Measurements from ENCODE around the gene FES. TPM values are rescaled to one million over a fixed set of nuclear protein-coding genes. Genes with fewer than 3 reads are reported as not detected.
A peak's percentile ranks its signal among the peaks of the same experiment; 100 is the strongest.

Gene FES
- total and polyA plus RNA-seq, 4 experiments from 2014 or later: 2.3 to 3.0 TPM; not detected in 2

DNA sequence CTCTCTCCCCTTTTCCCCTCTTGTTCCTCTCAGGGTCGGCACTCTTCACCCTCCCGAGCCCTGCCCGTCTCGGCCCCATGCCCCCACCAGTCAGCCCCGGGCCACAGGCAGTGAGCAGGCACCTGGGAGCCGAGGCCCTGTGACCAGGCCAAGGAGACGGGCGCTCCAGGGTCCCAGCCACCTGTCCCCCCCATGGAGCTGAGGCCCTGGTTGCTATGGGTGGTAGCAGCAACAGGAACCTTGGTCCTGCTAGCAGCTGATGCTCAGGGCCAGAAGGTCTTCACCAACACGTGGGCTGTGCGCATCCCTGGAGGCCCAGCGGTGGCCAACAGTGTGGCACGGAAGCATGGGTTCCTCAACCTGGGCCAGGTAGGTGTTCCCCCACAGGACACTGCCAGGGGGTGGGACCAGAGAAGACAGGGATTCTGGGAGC lies 8.7 kb upstream of the FES start:
- Histone ChIP-seq H3K27me3 (ENCODE audit: insufficient read depth, low read length) (no peaks in the 10 kb centered on the region), H3K27ac (ENCODE audit: low read depth, low read length) (no peak overlapping the region), H3K9me3 (ENCODE audit: control insufficient read depth in 1 of 2, low read length in 2 of 2) (no peaks in the 10 kb centered on the region), H3K4me1 (ENCODE audit: insufficient read depth, low read length) (peaks cover 29% of the 10 kb centered on the region), H3K4me3 (ENCODE audit: low read length in 2 of 2) (no peak overlapping the region), H3K36me3 (ENCODE audit: insufficient read depth, low read length) (peaks cover 38% of the 10 kb centered on the region)
- Mint-ChIP-seq H3K27ac (peak overlapping the region in 3 of 7 donors; percentile 17 to 74 (median 22)), H3K4me1 (peaks cover 11 to 31% (median 24%) of the 10 kb centered on the region in 4 donors), H3K4me3 (no peak overlapping the region), H3K36me3 (peaks cover 16 to 50% of the 10 kb centered on the region in 2 donors), H3K27me3 (no peaks in the 10 kb centered on the region), H3K9me3 (no peaks in the 10 kb centered on the region)
- CTCF ChIA-PET (ENCODE audit: partially characterized antibody): interaction anchor here (0.6 to 1.9 kb wide), 2 partner anchors 10 to 207 kb away, joined by 4 to 8 read pairs; no protein-coding TSS in a partner anchor
- DNase-seq: no peak
- POLR2A ChIA-PET (ENCODE audit: partially characterized antibody): no interaction called here
- intact Hi-C loops (cut with micrococcal nuclease): no loop called here

- no peaks in the 10 kb centered on the region for H3K27me3 ChIP-seq (ENCODE audit: insufficient read depth, low read length)
- peaks cover 26% of the 10 kb centered on the region for H3K4me1 ChIP-seq (ENCODE audit: insufficient read depth, low read length)
- peaks cover 16 to 51% of the 10 kb centered on the region in 2 donors for H3K36me3 Mint-ChIP-seq
- intact Hi-C loops (cut with micrococcal nuclease): no loop called here
- H3K27ac ChIP-seq (ENCODE audit: low read depth, low read length): no peak overlapping the region
- peaks cover 43% of the 10 kb centered on the region for H3K36me3 ChIP-seq (ENCODE audit: insufficient read depth, low read length)
- no peak for DNase-seq
- H3K4me3 Mint-ChIP-seq: no peak overlapping the region
- ChIA-PET CTCF (ENCODE audit: partially characterized antibody) (interaction anchor here (0.6 to 1.9 kb wide), 2 partner anchors 10 to 207 kb away, joined by 4 to 8 read pairs; no protein-coding TSS in a partner anchor), POLR2A (ENCODE audit: partially characterized antibody) (no interaction called here)
- H3K9me3 ChIP-seq (ENCODE audit: control insufficient read depth in 1 of 2, low read length in 2 of 2): no peaks in the 10 kb centered on the region
- peak overlapping the region in 1 of 7 donors; percentile 74 for H3K27ac Mint-ChIP-seq
- no peaks in the 10 kb centered on the region for H3K9me3 Mint-ChIP-seq
- peaks cover 9 to 26% (median 20%) of the 10 kb centered on the region in 4 donors for H3K4me1 Mint-ChIP-seq
- no peak overlapping the region for H3K4me3 ChIP-seq (ENCODE audit: low read length in 2 of 2)
- no peaks in the 10 kb centered on the region for H3K27me3 Mint-ChIP-seq
Measured at GRCh38 chr15:90876046-90876445, 8.3 kb upstream of the FES start.

GRCh38 chr15:90876512-90877170 lies 7.7 kb upstream of the FES start:
- Mint-ChIP-seq H3K27me3 (no peaks in the 10 kb centered on the region), H3K4me1 (peaks cover 9 to 25% (median 20%) of the 10 kb centered on the region in 4 donors), H3K27ac (peak overlapping the region in 2 of 7 donors; percentile 56 to 57), H3K36me3 (peaks cover 16 to 53% of the 10 kb centered on the region in 2 donors), H3K9me3 (no peaks in the 10 kb centered on the region), H3K4me3 (no peak overlapping the region)
- Histone ChIP-seq H3K36me3 (ENCODE audit: insufficient read depth, low read length) (peaks cover 44% of the 10 kb centered on the region), H3K27me3 (ENCODE audit: insufficient read depth, low read length) (no peaks in the 10 kb centered on the region), H3K9me3 (ENCODE audit: control insufficient read depth in 1 of 2, low read length in 2 of 2) (no peaks in the 10 kb centered on the region), H3K4me3 (ENCODE audit: low read length in 2 of 2) (no peak overlapping the region), H3K4me1 (ENCODE audit: insufficient read depth, low read length) (peaks cover 26% of the 10 kb centered on the region), H3K27ac (ENCODE audit: low read depth, low read length) (no peak overlapping the region)
- DNase-seq: no peak
- intact Hi-C loops (cut with micrococcal nuclease): no loop called here
- ChIA-PET POLR2A (ENCODE audit: partially characterized antibody) (no interaction called here), CTCF (ENCODE audit: partially characterized antibody) (interaction anchor here (1.9 kb wide), 1 partner anchor 9 kb away, joined by 8 read pairs; no protein-coding TSS in a partner anchor)

- intact Hi-C loops (cut with micrococcal nuclease): no loop called here
- Mint-ChIP-seq H3K36me3 (peaks cover 16 to 54% of the 10 kb centered on the region in 2 donors), H3K9me3 (no peaks in the 10 kb centered on the region), H3K4me3 (no peak overlapping the region), H3K27me3 (no peaks in the 10 kb centered on the region), H3K4me1 (peaks cover 8 to 23% (median 18%) of the 10 kb centered on the region in 4 donors), H3K27ac (peak overlapping the region in 3 of 7 donors; percentile 53 to 65 (median 57))
- Histone ChIP-seq H3K9me3 (ENCODE audit: control insufficient read depth in 1 of 2, low read length in 2 of 2) (no peaks in the 10 kb centered on the region), H3K4me1 (ENCODE audit: insufficient read depth, low read length) (peaks cover 22% of the 10 kb centered on the region), H3K4me3 (ENCODE audit: low read length in 2 of 2) (no peak overlapping the region), H3K27ac (ENCODE audit: low read depth, low read length) (no peak overlapping the region), H3K36me3 (ENCODE audit: insufficient read depth, low read length) (peaks cover 44% of the 10 kb centered on the region), H3K27me3 (ENCODE audit: insufficient read depth, low read length) (no peaks in the 10 kb centered on the region)
- ChIA-PET CTCF (ENCODE audit: partially characterized antibody) (no interaction called here), POLR2A (ENCODE audit: partially characterized antibody) (no interaction called here)
- no peak for DNase-seq
Measured at GRCh38 chr15:90877315-90877714, 7.0 kb upstream of the FES start.

DNA sequence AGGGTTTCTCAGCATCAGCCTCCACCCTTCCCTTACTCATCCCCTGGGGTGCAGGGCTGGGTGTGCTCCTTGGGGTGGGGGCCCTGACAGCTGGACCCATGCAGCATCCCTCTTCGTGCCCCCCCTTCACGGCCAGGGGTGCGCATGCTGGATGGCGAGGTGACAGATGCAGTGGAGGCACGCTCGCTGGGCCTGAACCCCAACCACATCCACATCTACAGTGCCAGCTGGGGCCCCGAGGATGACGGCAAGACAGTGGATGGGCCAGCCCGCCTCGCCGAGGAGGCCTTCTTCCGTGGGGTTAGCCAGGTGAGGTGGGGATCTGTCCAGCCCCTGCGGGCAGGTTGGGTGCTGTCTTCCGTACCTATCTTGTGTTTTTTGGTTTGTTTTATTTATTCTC lies 6.3 kb upstream of the FES start:
- peaks cover 16 to 51% of the 10 kb centered on the region in 2 donors for H3K36me3 Mint-ChIP-seq
- Histone ChIP-seq H3K27me3 (ENCODE audit: insufficient read depth, low read length) (no peaks in the 10 kb centered on the region), H3K9me3 (ENCODE audit: control insufficient read depth in 1 of 2, low read length in 2 of 2) (no peaks in the 10 kb centered on the region), H3K4me1 (ENCODE audit: insufficient read depth, low read length) (peaks cover 15% of the 10 kb centered on the region), H3K27ac (ENCODE audit: low read depth, low read length) (no peak overlapping the region), H3K4me3 (ENCODE audit: low read length in 2 of 2) (no peak overlapping the region), H3K36me3 (ENCODE audit: insufficient read depth, low read length) (peaks cover 44% of the 10 kb centered on the region)
- POLR2A ChIA-PET (ENCODE audit: partially characterized antibody): no interaction called here
- DNase-seq: no peak
- no peaks in the 10 kb centered on the region for H3K9me3 Mint-ChIP-seq
- peaks cover 2 to 16% (median 11%) of the 10 kb centered on the region in 4 donors for H3K4me1 Mint-ChIP-seq
- intact Hi-C loops (cut with micrococcal nuclease): no loop called here
- H3K27ac Mint-ChIP-seq: peak overlapping the region in 3 of 7 donors; percentile 4 to 53 (median 6)
- CTCF ChIA-PET (ENCODE audit: partially characterized antibody): no interaction called here
- H3K4me3 Mint-ChIP-seq: no peak overlapping the region
- no peaks in the 10 kb centered on the region for H3K27me3 Mint-ChIP-seq

- Histone ChIP-seq H3K27me3 (ENCODE audit: insufficient read depth, low read length) (no peaks in the 10 kb centered on the region), H3K4me3 (ENCODE audit: low read length in 2 of 2) (no peak overlapping the region), H3K27ac (ENCODE audit: low read depth, low read length) (no peak overlapping the region), H3K4me1 (ENCODE audit: insufficient read depth, low read length) (peaks cover 9% of the 10 kb centered on the region), H3K36me3 (ENCODE audit: insufficient read depth, low read length) (peaks cover 44% of the 10 kb centered on the region), H3K9me3 (ENCODE audit: control insufficient read depth in 1 of 2, low read length in 2 of 2) (no peaks in the 10 kb centered on the region)
- Mint-ChIP-seq H3K36me3 (peaks cover 16 to 50% of the 10 kb centered on the region in 2 donors), H3K4me3 (no peak overlapping the region), H3K4me1 (peaks cover 2 to 9% (median 6%) of the 10 kb centered on the region in 4 donors), H3K27ac (peak overlapping the region in 3 of 7 donors; percentile 4 to 31 (median 27)), H3K9me3 (no peaks in the 10 kb centered on the region), H3K27me3 (no peaks in the 10 kb centered on the region)
- intact Hi-C loops (cut with micrococcal nuclease): no loop called here
- CTCF ChIA-PET (ENCODE audit: partially characterized antibody): no interaction called here
- no peak for DNase-seq
- POLR2A ChIA-PET (ENCODE audit: partially characterized antibody): no interaction called here
Measured at GRCh38 chr15:90878660-90879059, 5.6 kb upstream of the FES start.

- Mint-ChIP-seq H3K4me1 (peaks cover 0 to 2% (median under 1%) of the 10 kb centered on the region in 4 donors), H3K4me3 (no peak overlapping the region), H3K27ac (peak overlapping the region in 2 of 7 donors; percentile 12 to 57), H3K9me3 (no peaks in the 10 kb centered on the region), H3K36me3 (peaks cover 16 to 50% of the 10 kb centered on the region in 2 donors), H3K27me3 (peaks cover 0 to under 1% of the 10 kb centered on the region in 2 donors)
- no peak for DNase-seq
- Histone ChIP-seq H3K27ac (ENCODE audit: low read depth, low read length) (no peak overlapping the region), H3K4me1 (ENCODE audit: insufficient read depth, low read length) (no peaks in the 10 kb centered on the region), H3K27me3 (ENCODE audit: insufficient read depth, low read length) (no peaks in the 10 kb centered on the region), H3K9me3 (ENCODE audit: control insufficient read depth in 1 of 2, low read length in 2 of 2) (no peaks in the 10 kb centered on the region), H3K4me3 (ENCODE audit: low read length in 2 of 2) (no peak overlapping the region), H3K36me3 (ENCODE audit: insufficient read depth, low read length) (peaks cover 44% of the 10 kb centered on the region)
- POLR2A ChIA-PET (ENCODE audit: partially characterized antibody): no interaction called here
- CTCF ChIA-PET (ENCODE audit: partially characterized antibody): no interaction called here
- intact Hi-C loops (cut with micrococcal nuclease): no loop called here
Measured at GRCh38 chr15:90879730-90880366, 4.5 kb upstream of the FES start.

Data from CD4-positive, alpha-beta memory T cell (primary cell).